Measurements from ENCODE around the gene AKAP9. TPM values are rescaled to one million over a fixed set of nuclear protein-coding genes. Genes with fewer than 3 reads are reported as not detected.

Gene AKAP9
- total RNA-seq, 4 donors from 2014 or later, result 49.4 to 192 (median 68.0) TPM

DNA sequence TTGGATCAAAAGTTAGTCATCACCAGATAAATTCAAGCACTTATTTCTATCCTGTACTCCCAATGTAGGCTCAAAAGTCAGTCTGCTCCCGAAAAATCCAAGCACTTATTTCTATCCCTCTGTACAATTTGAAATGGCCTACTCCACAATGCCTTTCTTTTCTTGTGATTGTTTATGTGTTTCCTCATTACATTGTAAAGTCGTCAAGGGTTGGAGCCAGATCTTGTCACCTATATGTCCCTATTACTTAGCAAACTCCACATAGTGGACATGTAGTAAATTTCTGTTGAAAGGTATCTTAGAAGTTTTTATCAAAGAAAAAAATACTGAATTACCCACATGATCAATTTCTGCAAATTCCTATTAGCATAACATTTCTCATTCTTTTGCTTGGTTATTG, 111.5 kb downstream of the AKAP9 start:
- no peak for DNase-seq (ENCODE audit: low spot score in 2 of 2)
- Histone ChIP-seq H3K27ac (no peak overlapping the region), H3K36me3 (peaks cover 47% of the 10 kb centered on the region), H3K4me3 (no peak overlapping the region), H3K9me3 (no peaks in the 10 kb centered on the region), H3K4me1 (peaks cover 11% of the 10 kb centered on the region), H3K27me3 (no peaks in the 10 kb centered on the region)
- no peak for TF ChIP-seq EP300 (IDR thresholded peaks at IDR 0.05)
- TF ChIP-seq POLR2A (IDR thresholded peaks at IDR 0.05), result no peak
- TF ChIP-seq POLR2AphosphoS5 (IDR thresholded peaks at IDR 0.05), result no peak
- TF ChIP-seq, protein P1, sequence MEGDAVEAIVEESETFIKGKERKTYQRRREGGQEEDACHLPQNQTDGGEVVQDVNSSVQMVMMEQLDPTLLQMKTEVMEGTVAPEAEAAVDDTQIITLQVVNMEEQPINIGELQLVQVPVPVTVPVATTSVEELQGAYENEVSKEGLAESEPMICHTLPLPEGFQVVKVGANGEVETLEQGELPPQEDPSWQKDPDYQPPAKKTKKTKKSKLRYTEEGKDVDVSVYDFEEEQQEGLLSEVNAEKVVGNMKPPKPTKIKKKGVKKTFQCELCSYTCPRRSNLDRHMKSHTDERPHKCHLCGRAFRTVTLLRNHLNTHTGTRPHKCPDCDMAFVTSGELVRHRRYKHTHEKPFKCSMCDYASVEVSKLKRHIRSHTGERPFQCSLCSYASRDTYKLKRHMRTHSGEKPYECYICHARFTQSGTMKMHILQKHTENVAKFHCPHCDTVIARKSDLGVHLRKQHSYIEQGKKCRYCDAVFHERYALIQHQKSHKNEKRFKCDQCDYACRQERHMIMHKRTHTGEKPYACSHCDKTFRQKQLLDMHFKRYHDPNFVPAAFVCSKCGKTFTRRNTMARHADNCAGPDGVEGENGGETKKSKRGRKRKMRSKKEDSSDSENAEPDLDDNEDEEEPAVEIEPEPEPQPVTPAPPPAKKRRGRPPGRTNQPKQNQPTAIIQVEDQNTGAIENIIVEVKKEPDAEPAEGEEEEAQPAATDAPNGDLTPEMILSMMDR (IDR thresholded peaks at IDR 0.05), result no peak
- 81% methylated on average over 2 of the region's 2 CpGs for WGBS

DNA sequence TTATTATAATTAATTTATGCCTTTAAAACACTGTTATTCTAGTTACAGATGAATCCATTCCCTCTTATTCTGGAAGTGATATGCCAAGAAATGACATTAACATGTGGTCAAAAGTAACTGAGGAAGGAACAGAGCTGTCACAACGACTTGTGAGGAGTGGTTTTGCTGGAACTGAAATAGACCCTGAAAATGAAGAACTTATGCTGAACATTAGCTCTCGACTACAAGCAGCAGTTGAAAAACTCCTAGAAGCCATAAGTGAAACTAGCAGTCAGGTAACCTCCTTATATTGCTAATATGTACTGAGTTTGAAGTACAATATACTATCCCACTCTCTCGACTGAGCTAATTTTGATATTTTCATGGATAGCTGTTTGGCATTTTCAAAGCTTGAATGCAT, 112.0 kb downstream of the AKAP9 start:
- H3K9me3 ChIP-seq, result no peaks in the 10 kb centered on the region
- H3K27ac ChIP-seq, result no peak overlapping the region
- WGBS, result 77% methylated on average over 3 of the region's 3 CpGs
- H3K4me3 ChIP-seq, result no peak overlapping the region
- no peak for DNase-seq (ENCODE audit: low spot score in 2 of 2)
- peaks cover 43% of the 10 kb centered on the region for H3K36me3 ChIP-seq
- peaks cover 16% of the 10 kb centered on the region for H3K4me1 ChIP-seq
- H3K27me3 ChIP-seq, result no peaks in the 10 kb centered on the region
- TF ChIP-seq, protein P1 (IDR thresholded peaks at IDR 0.05), result no peak
- no peak for TF ChIP-seq POLR2AphosphoS5 (IDR thresholded peaks at IDR 0.05)
- TF ChIP-seq POLR2A (IDR thresholded peaks at IDR 0.05), result no peak
- TF ChIP-seq EP300 (IDR thresholded peaks at IDR 0.05), result no peak

DNA sequence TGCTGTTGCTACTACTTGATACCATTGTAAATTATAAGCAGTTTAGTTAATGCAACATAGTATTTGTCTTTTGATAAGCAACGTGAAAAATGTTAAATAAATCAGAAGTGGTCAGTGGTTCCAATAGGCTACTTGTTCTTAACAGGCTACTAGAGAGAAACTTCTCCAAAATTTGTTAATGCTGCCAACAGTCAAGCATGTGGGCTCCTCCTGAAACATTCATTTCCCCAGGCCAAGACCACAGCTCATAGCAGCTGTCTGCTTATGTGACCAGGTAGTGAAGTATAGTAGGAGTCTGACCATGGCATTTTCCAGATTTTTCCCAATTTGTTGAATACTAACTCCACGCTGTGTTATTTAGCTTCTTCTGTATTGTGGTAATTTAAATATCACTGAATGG, 112.7 kb downstream of the AKAP9 start:
- no peaks in the 10 kb centered on the region for H3K9me3 ChIP-seq
- DNase-seq (ENCODE audit: low spot score in 2 of 2), result no peak
- no peak overlapping the region for H3K4me3 ChIP-seq
- H3K27me3 ChIP-seq, result no peaks in the 10 kb centered on the region
- 81% methylated on average over 2 of the region's 2 CpGs for WGBS
- no peak overlapping the region for H3K27ac ChIP-seq
- peaks cover 21% of the 10 kb centered on the region for H3K4me1 ChIP-seq
- no peak for TF ChIP-seq POLR2AphosphoS5 (IDR thresholded peaks at IDR 0.05)
- TF ChIP-seq, protein P1 (IDR thresholded peaks at IDR 0.05), result no peak
- TF ChIP-seq POLR2A (IDR thresholded peaks at IDR 0.05), result no peak
- TF ChIP-seq EP300 (IDR thresholded peaks at IDR 0.05), result no peak
- peaks cover 43% of the 10 kb centered on the region for H3K36me3 ChIP-seq

DNA sequence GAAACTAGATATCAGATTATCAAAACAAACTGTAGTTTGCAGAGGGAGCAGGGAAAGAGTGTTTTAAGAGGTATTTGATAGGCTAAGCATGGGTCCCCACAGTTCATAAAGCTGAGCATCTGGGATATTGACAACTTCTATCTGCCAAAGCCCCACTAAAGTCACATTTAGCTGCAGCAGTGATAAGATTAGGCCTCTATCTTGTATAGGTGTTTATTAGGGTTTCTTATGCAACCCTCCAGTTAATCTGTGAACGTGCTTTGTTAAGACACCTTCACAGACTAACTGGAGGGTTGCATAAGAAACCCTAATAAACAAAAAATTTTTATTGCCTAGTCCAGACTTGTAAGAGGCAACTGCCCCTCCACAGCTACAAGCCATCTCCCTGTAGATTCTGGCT, 115.6 kb downstream of the AKAP9 start:
- no peak for DNase-seq (ENCODE audit: low spot score in 2 of 2)
- Histone ChIP-seq H3K4me3 (no peak overlapping the region), H3K36me3 (peaks cover 19% of the 10 kb centered on the region), H3K9me3 (no peaks in the 10 kb centered on the region), H3K27me3 (no peaks in the 10 kb centered on the region), H3K27ac (no peak overlapping the region), H3K4me1 (peaks cover 23% of the 10 kb centered on the region)
- no peak for TF ChIP-seq POLR2A (IDR thresholded peaks at IDR 0.05)
- no peak for TF ChIP-seq POLR2AphosphoS5 (IDR thresholded peaks at IDR 0.05)
- TF ChIP-seq, protein P1 (IDR thresholded peaks at IDR 0.05), result no peak
- no peak for TF ChIP-seq EP300 (IDR thresholded peaks at IDR 0.05)
- WGBS, result 52% methylated on average over 1 of the region's 1 CpG

DNA sequence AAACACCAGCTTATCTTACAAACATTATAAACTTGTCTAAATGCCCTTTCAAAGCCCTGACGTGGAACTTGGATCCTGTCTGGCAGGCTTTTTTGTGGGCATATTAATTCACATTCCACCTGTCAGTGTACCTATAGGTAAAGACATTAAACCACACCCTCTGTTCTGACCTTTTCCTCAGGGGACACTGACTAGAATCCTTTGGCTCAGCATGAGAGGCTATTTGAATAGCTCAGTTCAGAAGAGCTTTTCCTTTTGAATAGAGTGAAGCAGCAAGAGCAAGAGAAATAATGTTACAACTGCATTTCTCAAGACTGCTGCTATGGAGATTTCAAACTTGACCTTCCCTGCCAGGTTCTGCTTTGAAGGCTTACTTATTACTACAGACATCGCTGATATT, 116.7 kb downstream of the AKAP9 start:
- Histone ChIP-seq H3K27me3 (no peaks in the 10 kb centered on the region), H3K4me1 (peaks cover 23% of the 10 kb centered on the region), H3K27ac (no peak overlapping the region), H3K4me3 (no peak overlapping the region), H3K9me3 (no peaks in the 10 kb centered on the region), H3K36me3 (peaks cover 20% of the 10 kb centered on the region)
- TF ChIP-seq, protein P1 (IDR thresholded peaks at IDR 0.05), result no peak
- TF ChIP-seq EP300 (IDR thresholded peaks at IDR 0.05) (no peak), POLR2AphosphoS5 (IDR thresholded peaks at IDR 0.05) (no peak)
- WGBS, result 44% methylated on average over 2 of the region's 2 CpGs
- DNase-seq (ENCODE audit: low spot score in 2 of 2), result no peak

All from suprapubic skin (tissue), 4 donors.